NCI-H187 (cell line): Measurements from ENCODE around the gene LRRK1.

Experiments
- DNase-seq, 2 experiments: peaks; one replicate each; lab custom pipeline; 2025; lab: John Stamatoyannopoulos, UW

LRRK1 gene

DNA sequence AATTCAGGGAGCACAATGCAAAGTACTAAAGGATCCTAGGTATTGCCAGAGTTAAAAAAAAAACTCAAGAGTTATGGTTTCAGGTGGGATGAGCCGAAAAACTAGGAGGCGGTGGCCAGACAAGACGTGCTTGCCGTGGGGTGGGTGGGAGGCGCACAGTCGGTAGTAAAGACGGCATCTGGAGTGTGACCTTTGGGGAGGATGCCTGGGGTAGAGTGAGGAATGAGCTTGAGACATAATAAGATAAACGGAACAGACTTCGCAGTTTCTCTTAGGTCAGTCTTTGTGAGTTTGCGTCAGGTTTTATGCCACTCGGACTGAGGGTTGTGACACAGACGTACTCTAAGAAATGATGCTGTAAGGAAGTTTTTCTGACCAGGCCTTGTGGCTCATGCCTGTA is 139.6 kb downstream of the LRRK1 start:
- DNase-seq, result no peak

DNA sequence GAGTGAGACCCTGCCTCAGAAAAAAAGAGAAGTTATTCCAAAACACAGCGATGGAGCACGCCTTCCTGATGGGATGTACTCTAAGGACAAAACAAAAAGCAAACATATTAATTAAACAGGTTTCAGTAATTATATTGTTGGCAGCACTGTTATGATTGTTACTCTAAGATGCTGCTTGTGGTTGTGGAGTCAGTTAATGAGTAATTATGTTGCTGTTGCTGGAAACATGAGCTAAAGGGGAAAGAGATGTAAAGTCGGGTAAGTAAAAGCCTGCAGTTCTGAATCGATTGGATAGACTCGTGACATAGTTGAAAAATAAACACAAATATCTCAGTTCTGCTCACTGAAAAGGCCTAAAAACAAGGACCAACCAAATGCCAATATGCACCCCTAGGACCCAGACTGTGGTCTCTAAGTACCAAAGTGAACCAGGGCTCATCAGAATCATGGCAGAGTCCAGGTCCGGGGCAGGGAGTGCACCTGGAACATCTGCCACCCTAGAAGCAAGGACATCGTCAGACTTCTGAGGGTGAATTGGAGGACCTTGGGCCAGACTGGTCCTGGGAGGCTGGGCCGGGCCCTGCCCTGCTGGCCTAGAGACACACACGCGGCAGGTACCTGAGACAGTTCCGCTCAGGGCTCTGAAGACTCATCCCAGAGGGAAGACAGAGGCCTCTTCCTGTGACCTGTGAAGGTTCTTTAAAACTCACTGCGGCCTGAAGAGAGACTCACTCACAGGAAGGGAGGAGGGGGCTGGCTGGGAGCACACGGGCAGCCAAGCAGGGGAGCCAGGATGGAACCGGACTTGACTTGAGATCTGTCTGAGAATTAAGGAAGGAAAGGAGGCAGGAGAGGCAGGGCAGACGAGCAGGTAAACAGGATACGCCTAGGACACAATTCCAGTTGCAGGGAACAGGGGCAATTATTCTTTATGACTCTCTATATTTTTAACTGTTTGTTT is 140.5 kb downstream of the LRRK1 start:
- DNase-seq, result no peak

DNA sequence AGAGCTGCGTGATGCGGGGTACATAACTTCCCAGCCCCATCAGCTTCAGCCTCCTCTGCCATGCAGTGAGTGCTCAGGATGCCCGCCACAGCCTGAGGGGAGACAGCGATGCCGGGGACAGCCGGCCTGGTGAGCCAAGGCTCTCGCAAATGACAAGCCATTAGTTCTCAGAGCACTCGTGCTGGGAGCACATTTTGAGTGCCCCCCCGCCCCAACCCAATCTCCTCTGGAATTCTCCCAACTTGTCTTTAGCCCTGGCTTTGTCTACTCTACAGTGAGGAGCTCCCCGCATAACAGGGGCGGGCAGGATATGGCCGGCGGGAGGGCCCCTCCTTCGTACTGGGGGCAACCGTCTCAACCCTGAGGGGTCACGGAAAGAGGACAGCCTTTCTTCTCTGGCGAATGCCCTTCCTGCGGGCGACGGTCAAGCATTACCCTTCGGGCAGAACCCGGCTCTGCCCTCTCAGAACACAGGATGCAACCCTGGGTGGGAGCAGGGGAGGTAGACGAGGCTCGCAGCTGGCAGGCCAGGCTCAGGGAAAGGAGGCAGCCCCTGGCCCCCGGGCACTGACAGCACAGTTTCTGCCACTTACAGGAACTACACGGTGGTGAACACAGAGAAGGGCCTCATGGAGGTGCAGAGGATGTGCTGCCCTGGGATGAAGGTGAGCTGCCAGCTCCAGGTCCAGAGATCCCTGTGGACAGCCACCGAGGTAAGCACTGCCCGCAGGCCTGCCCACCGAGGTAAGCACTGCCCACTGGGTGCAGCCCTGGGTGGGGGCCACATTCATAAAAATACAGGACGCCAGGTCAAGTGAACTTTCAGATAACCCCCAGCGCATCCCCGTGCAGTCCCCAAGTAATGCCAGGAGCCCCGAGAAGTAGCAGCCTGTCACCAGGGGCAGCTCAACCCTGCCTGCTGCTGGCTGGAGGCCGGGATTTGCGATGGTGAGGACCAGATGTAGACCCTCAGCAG is 141.7 kb downstream of the LRRK1 start:
- no peak for DNase-seq

- DNase-seq, result no peak
Observed at GRCh38 chr15:101062063-101062462, 142.9 kb downstream of the LRRK1 start.

DNA sequence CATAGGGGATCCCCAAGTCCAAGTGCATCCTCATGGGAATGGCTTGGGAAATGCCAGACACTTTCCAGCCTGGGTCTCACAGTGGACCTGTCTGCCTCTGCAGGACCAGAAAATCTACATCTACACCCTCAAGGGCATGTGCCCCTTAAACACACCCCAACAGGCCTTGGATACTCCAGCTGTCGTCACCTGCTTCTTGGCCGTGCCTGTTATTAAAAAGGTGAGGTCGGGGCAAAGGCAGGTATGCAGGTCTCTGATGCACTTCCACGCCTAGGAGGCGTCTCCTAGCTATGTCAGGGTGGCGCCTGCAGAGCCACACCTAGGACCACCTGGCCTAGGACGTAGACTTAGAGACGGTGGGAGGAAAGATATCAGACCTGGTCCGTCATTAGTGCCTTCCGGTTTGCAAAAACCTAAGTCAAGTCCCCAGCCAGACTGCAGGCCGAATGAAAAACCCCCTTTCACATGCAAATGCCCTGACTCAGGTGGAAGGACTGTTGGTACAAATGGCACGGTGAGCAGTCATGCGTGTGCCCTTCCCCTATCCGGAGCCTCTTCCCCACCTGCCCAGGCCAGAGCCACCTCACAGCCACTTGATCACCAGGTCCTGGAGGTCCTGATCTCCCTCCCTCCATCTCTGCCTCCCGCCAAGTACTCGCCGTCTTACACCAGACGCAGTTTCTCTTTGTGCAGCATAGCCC is 143.5 kb downstream of the LRRK1 start:
- DNase-seq, result no peak

DNA sequence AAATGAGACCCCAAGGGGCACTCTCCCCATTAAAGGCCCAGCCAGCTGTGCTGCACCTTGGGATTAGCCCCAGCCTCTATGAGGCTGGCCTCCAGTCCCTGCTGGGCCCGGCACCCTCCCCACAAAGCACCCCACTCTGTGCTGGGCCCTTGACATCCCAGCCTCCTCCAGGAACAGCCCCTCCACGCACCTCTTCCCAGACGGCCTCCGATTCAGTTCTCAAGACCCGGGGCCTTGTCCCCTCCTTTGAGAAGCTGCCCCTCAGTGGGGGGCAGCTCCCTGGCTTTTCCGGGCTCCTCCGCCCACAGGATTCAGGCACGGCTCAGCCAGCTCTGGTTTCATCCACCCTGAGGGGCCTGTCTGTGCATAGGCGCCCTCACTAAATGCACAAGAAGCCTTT is 144.1 kb downstream of the LRRK1 start:
- no peak for DNase-seq

DNA sequence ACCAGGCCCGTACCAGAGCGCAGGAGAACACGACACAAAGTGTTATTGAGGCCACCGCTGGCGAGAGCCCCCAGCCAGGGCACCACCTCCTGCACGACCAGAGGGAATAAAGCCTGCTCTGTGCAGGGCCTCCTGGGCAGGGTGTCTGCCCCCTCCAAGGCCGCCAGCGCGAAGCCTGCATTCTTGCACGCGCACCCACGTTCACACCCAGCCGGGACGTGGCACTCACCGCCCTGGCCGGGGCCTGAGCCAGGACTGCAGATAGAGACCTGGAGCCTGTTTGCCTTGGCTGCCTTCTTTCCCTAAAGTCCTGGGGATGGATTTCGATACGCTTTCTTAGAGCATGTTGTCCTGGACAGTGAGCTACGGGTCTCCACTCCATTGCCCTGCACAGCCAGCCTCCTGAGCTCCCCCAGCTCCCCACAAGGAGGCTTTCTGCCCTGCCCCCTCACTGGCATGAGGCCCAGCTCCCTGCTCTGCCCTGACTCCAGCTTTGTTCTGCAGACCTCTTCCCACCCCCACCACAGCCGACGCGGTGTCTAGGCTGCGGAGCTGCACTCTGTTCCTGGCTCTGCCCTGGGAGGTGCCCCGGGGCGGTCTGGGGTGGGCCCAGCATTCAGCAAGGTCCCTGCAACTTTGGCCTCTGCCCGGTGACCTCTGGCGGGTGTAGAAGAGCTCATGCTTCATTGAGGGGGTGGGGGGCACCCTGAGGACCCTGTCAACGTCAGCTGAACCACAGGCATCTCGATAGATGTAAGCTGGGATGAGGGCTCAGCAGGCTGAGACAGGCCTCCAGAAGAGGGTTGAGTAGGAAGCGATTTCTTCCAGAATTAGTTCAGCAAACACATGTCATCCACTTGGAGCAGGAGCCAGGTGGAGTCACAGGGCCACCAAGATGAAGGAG is 145.0 kb downstream of the LRRK1 start:
- DNase-seq, result no peak

GRCh38 chr15:101064795-101065569 is 145.8 kb downstream of the LRRK1 start:
- no peak for DNase-seq

- no peak for DNase-seq
Observed at GRCh38 chr15:101065570-101066221, 146.5 kb downstream of the LRRK1 start.

DNA sequence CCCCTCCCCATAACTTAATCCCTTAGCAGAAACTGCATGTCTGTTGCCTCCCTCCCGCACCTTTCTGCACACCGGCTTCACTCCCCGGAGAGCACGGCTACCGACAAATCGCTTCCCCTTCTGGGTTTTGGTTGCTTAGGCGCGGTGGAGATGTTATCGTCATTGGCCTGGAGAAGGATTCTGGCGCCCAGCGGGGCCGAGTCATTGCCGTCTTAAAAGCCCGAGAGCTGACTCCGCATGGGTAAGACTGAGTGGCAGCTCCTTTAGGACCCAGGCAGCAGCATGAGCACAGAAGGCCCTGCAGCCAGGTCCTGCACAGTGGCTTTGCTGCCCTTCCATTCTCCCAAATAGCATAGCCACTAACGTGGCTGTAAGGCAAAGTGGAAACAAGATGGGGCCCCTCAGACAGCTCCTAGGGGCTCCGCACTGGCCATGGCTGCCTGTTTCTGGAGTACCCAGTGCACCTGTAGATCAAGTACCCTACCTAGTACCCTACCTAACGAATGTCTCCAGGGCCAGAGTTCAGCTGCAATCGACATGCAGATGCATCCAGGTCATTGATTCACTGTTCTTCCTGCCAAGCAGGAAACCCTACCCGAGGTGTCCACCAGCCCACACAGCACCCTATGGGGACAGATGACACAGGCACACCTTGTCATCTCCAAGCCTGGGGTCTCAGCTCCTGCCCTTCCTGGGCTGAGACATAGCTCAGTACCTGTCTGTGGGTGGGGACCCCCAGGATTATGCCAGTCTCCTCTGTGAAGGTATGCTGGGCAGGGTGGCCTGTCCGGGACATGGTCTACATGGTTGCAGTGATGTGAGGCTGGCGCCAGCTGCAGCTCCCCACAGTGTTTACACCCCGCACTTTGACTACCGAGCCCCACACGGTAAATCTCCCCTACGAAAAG is 147.6 kb downstream of the LRRK1 start:
- DNase-seq, result no peak

- no peak for DNase-seq
Observed at GRCh38 chr15:101067660-101068522, 148.7 kb downstream of the LRRK1 start.

DNA sequence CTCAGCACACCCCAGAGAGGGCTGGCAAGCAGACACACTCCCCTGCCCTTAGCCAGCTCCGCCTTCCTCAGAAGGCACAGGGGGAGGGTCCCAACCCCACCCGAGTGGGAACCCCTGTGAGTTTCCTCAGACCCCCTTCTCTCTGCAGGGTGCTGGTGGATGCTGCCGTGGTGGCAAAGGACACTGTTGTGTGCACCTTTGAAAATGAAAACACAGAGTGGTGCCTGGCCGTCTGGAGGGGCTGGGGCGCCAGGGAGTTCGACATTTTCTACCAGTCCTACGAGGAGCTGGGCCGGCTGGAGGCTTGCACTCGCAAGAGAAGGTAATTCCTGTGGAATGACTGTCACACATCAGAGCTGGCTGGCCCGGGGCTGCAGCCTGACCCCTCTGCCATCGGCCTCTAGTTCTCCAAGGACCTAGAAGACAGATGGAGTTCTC is 149.4 kb downstream of the LRRK1 start:
- DNase-seq, result no peak

DNA sequence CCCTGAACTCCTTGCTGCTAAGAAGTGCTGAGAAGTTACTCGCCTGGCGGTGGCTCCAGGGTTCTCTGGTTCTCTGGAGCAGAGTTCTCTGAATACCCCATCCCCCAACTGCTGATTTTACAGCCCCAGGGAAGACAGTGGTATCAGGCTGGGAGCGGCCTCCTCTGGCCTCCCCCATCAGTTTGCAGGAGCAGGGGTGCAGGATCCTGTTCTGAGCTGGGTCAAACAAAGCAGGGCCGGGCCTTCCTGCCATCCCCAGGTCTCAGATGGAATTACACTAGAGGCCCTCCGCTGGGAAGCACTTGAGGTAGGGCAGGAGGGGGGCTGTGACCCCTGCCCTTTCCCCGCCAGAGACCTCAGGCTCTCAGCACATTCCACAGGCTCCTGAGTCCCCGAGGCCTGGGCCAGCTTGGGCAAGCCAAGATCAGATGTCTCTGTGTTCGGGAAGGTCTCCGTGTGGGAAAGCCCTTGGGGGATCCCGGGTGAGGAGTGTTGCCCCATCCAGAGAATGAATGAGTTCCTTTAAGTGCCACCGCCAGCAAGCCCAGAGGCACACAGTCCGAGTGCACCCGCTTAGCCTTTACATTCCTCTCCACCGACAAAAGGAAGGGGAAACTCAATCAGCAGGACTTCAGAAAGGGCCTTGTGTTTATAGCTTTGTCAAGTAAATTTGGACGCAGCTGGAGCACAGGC is 149.9 kb downstream of the LRRK1 start:
- DNase-seq, result no peak

DNA sequence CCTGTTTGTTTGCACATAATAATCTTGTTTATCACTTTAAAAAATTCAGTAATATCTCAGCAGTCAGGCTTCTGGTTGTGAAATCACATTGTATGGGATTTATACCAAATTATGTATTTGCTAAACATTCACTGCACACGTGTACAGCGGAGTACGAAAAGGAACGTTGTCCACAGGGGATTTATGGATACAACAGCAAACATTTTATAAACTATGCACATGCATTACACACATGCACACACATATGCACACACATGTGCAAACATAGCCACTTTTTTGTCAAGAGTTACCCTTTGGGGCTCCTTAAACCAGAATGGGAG is 150.5 kb downstream of the LRRK1 start:
- no peak for DNase-seq

DNA sequence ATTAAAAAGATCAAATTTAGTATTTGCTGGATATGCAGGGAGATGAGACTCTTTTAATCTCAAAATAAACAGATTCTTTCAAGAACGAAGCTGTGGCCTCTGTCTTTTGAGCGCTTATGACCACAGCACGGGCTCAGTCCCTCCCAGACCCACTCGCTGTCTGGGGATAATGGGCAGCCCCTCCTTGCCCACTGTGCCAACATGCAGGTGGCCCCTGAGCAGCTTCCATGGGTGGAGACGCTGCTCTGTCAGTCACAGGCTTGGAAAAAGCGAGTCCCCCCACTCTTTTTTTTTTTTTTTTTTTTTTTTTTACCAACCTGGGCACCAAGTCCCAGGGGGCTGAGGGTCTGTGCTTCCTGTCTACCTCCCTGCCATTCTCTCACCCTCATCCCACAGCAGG is 150.9 kb downstream of the LRRK1 start:
- no peak for DNase-seq

- DNase-seq, result no peak
Observed at GRCh38 chr15:101070502-101071273, 151.5 kb downstream of the LRRK1 start.
